ENCODE results near the gene FILIP1.

FILIP1 gene

DNA sequence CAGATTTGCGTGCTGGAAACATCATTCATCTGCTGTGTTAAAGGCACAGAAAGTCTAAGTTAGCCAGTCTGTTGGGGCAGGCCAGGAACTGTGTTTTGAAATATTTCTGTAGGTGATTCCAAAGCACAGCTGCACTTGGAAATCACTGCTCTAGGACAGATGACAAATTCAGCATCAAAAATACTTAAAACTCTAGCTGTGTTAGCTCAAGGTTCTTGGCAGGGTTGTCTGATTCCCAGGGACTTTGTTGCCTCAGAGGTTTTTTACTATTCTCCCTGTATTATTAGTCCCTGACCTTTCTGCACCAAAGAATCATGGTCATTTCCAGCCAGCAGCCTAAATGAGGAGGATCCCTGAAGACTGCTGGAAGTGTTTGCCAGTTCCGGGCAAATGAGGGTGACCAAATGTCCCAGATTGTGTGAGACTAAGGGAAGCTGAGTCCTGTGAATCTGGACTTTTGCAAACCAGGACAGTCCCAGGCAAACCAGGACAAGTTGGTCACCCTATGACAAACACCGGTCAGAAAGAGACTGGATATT lies 124.7 kb downstream of the FILIP1 start:
- Histone ChIP-seq H3K79me2 (ENCODE audit: control insufficient read depth, insufficient read depth, low read length, poor library complexity) (no peaks in the 10 kb centered on the region), H2BK12ac (ENCODE audit: low read length) (peak overlapping the region; percentile 87), H3K9ac (ENCODE audit: low read length) (no peak overlapping the region), H4K91ac (ENCODE audit: low read depth, low read length) (no peak overlapping the region), H3K79me1 (ENCODE audit: low read length) (no peaks in the 10 kb centered on the region), H4K12ac (ENCODE audit: low read depth, low read length) (no peak overlapping the region), H3K4me3 (ENCODE audit: low read depth, low read length) (no peak overlapping the region), H2BK120ac (ENCODE audit: insufficient read depth, low read length, poor library complexity) (no peak overlapping the region), H3K9me3 (ENCODE audit: insufficient read depth, low read depth, low read length) (no peaks in the 10 kb centered on the region), H2AK5ac (ENCODE audit: low read length) (peak overlapping the region; percentile 61), H2AFZ (ENCODE audit: insufficient read depth, low read length, poor library complexity) (no peak overlapping the region), H3K14ac (ENCODE audit: low read length) (no peak overlapping the region), H3K36me3 (ENCODE audit: control insufficient read depth in 1 of 2, insufficient read depth in 2 of 2, low read length in 2 of 2) (no peaks in the 10 kb centered on the region), H3K4me1 (ENCODE audit: control insufficient read depth in 1 of 2, insufficient read depth in 2 of 2, low read length in 2 of 2) (no peaks in the 10 kb centered on the region), H3K18ac (ENCODE audit: low read length) (peak overlapping the region; percentile 66), H3K4me2 (ENCODE audit: low read length) (no peak overlapping the region), H3K23ac (ENCODE audit: low read length) (no peak overlapping the region), H3K27me3 (ENCODE audit: insufficient read depth, low read length) (no peaks in the 10 kb centered on the region), H2BK5ac (ENCODE audit: low read depth, low read length, poor library complexity) (no peak overlapping the region), H3K4ac (ENCODE audit: low read depth, low read length) (no peak overlapping the region), H3K27ac (ENCODE audit: low read depth, low read length) (no peak overlapping the region), H4K8ac (ENCODE audit: low read depth, low read length) (no peak overlapping the region)
- WGBS (ENCODE audit: extremely low coverage, insufficient coverage, insufficient read length), result no CpG with 5 or more reads among the region's 3 CpGs
- no peak for DNase-seq

DNA sequence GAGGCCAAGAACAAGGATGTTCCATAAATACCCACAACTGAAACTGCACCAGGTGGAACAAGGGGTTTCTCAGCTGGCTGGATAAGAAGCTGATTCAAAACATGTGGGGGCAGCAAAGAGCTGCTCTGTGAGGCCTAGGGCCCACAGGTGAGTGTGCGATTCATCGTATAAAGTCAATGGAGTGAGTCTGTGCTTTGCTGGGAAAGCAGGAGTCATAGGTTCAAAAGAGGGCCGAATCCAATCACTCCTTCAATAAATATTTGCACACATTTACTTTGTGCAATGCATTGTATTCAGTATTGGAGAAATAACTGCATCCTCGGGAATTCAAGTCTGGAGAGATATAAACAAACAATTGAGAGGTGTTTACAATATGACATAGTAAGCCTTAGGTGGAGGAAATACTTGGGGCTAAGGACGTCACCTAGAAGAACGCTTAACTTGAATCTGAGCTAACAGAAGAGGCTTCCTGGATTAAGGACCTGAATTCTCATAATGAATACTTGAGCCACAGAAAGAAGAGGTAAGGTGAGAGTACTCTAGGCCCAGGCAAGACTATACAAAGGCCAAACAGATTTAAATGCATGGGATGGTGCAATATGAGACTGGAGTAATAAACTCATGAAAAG lies 125.3 kb downstream of the FILIP1 start:
- Histone ChIP-seq H3K79me2 (ENCODE audit: control insufficient read depth, insufficient read depth, low read length, poor library complexity) (no peaks in the 10 kb centered on the region), H3K27ac (ENCODE audit: low read depth, low read length) (no peak overlapping the region), H4K12ac (ENCODE audit: low read depth, low read length) (no peak overlapping the region), H4K91ac (ENCODE audit: low read depth, low read length) (no peak overlapping the region), H3K23ac (ENCODE audit: low read length) (no peak overlapping the region), H3K27me3 (ENCODE audit: insufficient read depth, low read length) (no peaks in the 10 kb centered on the region), H3K9ac (ENCODE audit: low read length) (no peak overlapping the region), H3K79me1 (ENCODE audit: low read length) (no peaks in the 10 kb centered on the region), H3K4me2 (ENCODE audit: low read length) (no peak overlapping the region), H2AFZ (ENCODE audit: insufficient read depth, low read length, poor library complexity) (no peak overlapping the region), H3K9me3 (ENCODE audit: insufficient read depth, low read depth, low read length) (no peaks in the 10 kb centered on the region), H3K4me3 (ENCODE audit: low read depth, low read length) (no peak overlapping the region), H2BK120ac (ENCODE audit: insufficient read depth, low read length, poor library complexity) (no peak overlapping the region), H3K36me3 (ENCODE audit: control insufficient read depth in 1 of 2, insufficient read depth in 2 of 2, low read length in 2 of 2) (no peaks in the 10 kb centered on the region), H3K18ac (ENCODE audit: low read length) (no peak overlapping the region), H2AK5ac (ENCODE audit: low read length) (no peak overlapping the region), H3K4me1 (ENCODE audit: control insufficient read depth in 1 of 2, insufficient read depth in 2 of 2, low read length in 2 of 2) (no peaks in the 10 kb centered on the region), H4K8ac (ENCODE audit: low read depth, low read length) (no peak overlapping the region), H2BK12ac (ENCODE audit: low read length) (no peak overlapping the region), H3K4ac (ENCODE audit: low read depth, low read length) (no peak overlapping the region), H3K14ac (ENCODE audit: low read length) (no peak overlapping the region), H2BK5ac (ENCODE audit: low read depth, low read length, poor library complexity) (no peak overlapping the region)
- DNase-seq, result peak; percentile 43 to 80
- whole genome bisulfite sequencing (ENCODE audit: extremely low coverage, insufficient coverage, insufficient read length), result no CpG with 5 or more reads among the region's 6 CpGs

DNA sequence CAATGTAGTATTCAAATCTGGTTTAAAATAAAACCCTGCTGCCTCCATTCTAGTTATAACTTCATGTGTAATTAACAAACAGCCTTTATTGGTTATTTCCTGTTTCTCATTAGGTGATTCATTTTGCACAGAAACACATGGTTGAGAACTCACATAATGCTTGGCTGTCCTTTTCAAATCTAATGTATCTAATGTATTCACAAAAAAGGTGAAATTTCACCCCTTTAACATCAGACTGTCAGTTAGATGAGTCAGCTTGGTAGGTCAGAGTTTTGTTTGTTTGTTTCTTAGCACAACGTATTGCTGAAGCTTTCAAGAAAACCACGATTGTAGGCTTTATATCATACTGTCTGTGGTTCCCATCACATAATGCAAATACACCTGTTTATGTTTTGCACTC lies 130.3 kb downstream of the FILIP1 start:
- no CpG with 5 or more reads among the region's 2 CpGs for WGBS (ENCODE audit: extremely low coverage, insufficient coverage, insufficient read length)
- no peak overlapping the region for H3K4ac ChIP-seq (ENCODE audit: low read depth, low read length)

GRCh38 chr6:75353644-75354043 lies 140.0 kb downstream of the FILIP1 start:
- Histone ChIP-seq H2BK12ac (ENCODE audit: low read length) (no peak overlapping the region), H3K4me3 (ENCODE audit: low read depth, low read length) (no peak overlapping the region), H3K9me3 (ENCODE audit: insufficient read depth, low read depth, low read length) (no peaks in the 10 kb centered on the region), H3K27ac (ENCODE audit: low read depth, low read length) (no peak overlapping the region), H3K14ac (ENCODE audit: low read length) (no peak overlapping the region), H3K79me1 (ENCODE audit: low read length) (no peaks in the 10 kb centered on the region), H4K12ac (ENCODE audit: low read depth, low read length) (no peak overlapping the region), H3K18ac (ENCODE audit: low read length) (no peak overlapping the region), H3K4me1 (ENCODE audit: control insufficient read depth in 1 of 2, insufficient read depth in 2 of 2, low read length in 2 of 2) (peaks cover 4 to 5% of the 10 kb centered on the region in 2 experiments), H3K79me2 (ENCODE audit: control insufficient read depth, insufficient read depth, low read length, poor library complexity) (no peaks in the 10 kb centered on the region), H2AFZ (ENCODE audit: insufficient read depth, low read length, poor library complexity) (no peak overlapping the region), H2BK5ac (ENCODE audit: low read depth, low read length, poor library complexity) (no peak overlapping the region), H3K36me3 (ENCODE audit: control insufficient read depth in 1 of 2, insufficient read depth in 2 of 2, low read length in 2 of 2) (no peaks in the 10 kb centered on the region), H3K9ac (ENCODE audit: low read length) (no peak overlapping the region), H3K23ac (ENCODE audit: low read length) (peak overlapping the region; percentile 34), H4K91ac (ENCODE audit: low read depth, low read length) (no peak overlapping the region), H3K4ac (ENCODE audit: low read depth, low read length) (no peak overlapping the region), H3K4me2 (ENCODE audit: low read length) (no peak overlapping the region), H2AK5ac (ENCODE audit: low read length) (no peak overlapping the region), H2BK120ac (ENCODE audit: insufficient read depth, low read length, poor library complexity) (no peak overlapping the region), H3K27me3 (ENCODE audit: insufficient read depth, low read length) (no peaks in the 10 kb centered on the region), H4K8ac (ENCODE audit: low read depth, low read length) (no peak overlapping the region)
- WGBS (ENCODE audit: extremely low coverage, insufficient coverage, insufficient read length), result no CpG with 5 or more reads among the region's 4 CpGs
- no peak for DNase-seq

More for the DNA sequence above, 130.3 kb downstream of the FILIP1 start:
- Histone ChIP-seq H4K12ac (ENCODE audit: low read depth, low read length) (no peak overlapping the region), H3K4me1 (ENCODE audit: control insufficient read depth in 1 of 2, insufficient read depth in 2 of 2, low read length in 2 of 2) (no peaks in the 10 kb centered on the region), H2BK120ac (ENCODE audit: insufficient read depth, low read length, poor library complexity) (no peak overlapping the region), H3K27me3 (ENCODE audit: insufficient read depth, low read length) (no peaks in the 10 kb centered on the region), H3K36me3 (ENCODE audit: control insufficient read depth in 1 of 2, insufficient read depth in 2 of 2, low read length in 2 of 2) (no peaks in the 10 kb centered on the region), H3K23ac (ENCODE audit: low read length) (no peak overlapping the region), H3K9me3 (ENCODE audit: insufficient read depth, low read depth, low read length) (no peaks in the 10 kb centered on the region), H3K27ac (ENCODE audit: low read depth, low read length) (no peak overlapping the region), H3K18ac (ENCODE audit: low read length) (no peak overlapping the region), H2AFZ (ENCODE audit: insufficient read depth, low read length, poor library complexity) (no peak overlapping the region), H3K14ac (ENCODE audit: low read length) (no peak overlapping the region), H3K79me2 (ENCODE audit: control insufficient read depth, insufficient read depth, low read length, poor library complexity) (no peaks in the 10 kb centered on the region), H3K9ac (ENCODE audit: low read length) (no peak overlapping the region), H2AK5ac (ENCODE audit: low read length) (no peak overlapping the region), H3K4me2 (ENCODE audit: low read length) (no peak overlapping the region), H4K8ac (ENCODE audit: low read depth, low read length) (no peak overlapping the region), H2BK5ac (ENCODE audit: low read depth, low read length, poor library complexity) (no peak overlapping the region), H3K4me3 (ENCODE audit: low read depth, low read length) (no peak overlapping the region), H2BK12ac (ENCODE audit: low read length) (no peak overlapping the region), H3K79me1 (ENCODE audit: low read length) (no peaks in the 10 kb centered on the region), H4K91ac (ENCODE audit: low read depth, low read length) (no peak overlapping the region)
- DNase-seq, result no peak
